H9 (cell line): ENCODE measurements around the gene USP53. TPM values are rescaled to one million over a fixed set of nuclear protein-coding genes. Genes with fewer than 3 reads are reported as not detected.
A peak's percentile ranks its signal among the peaks of the same experiment; 100 is the strongest.

Source experiments
- DNase-seq: peaks from one replicate; pipeline ENCODE4 v3.0.0-alpha.2; 2017
- H2AFZ ChIP-seq: one replicate; pipeline ENCODE4 v1.6.1; 2013; ENCODE audit warnings: mild to moderate bottlenecking, low read length, control low read depth, moderate library complexity
- H2AK5ac ChIP-seq: 2 replicates; pipeline ENCODE4 v1.6.1; 2013; ENCODE audit warnings: low read length, control low read depth, mixed read lengths; ENCODE audit not compliant: insufficient read length
- H2BK120ac ChIP-seq: one replicate; pipeline ENCODE4 v1.6.1; 2013; ENCODE audit warnings: low read depth, mild to moderate bottlenecking, low read length, control low read depth, inconsistent platforms; ENCODE audit not compliant: poor library complexity, severe bottlenecking
- H2BK12ac ChIP-seq: 2 replicates; pipeline ENCODE4 v1.6.1; 2013; ENCODE audit warnings: low read length, control low read depth, mixed read lengths, low read depth; ENCODE audit not compliant: insufficient read length
- H2BK15ac ChIP-seq: 2 replicates; pipeline ENCODE4 v1.6.1; 2013; ENCODE audit warnings: low read depth, low read length, control low read depth
- H2BK20ac ChIP-seq: one replicate; pipeline ENCODE4 v1.6.1; 2013; ENCODE audit warnings: low read depth, mild to moderate bottlenecking, low read length, control low read depth, inconsistent platforms; ENCODE audit not compliant: poor library complexity, severe bottlenecking
- H2BK5ac ChIP-seq: 2 replicates; pipeline ENCODE4 v1.6.1; 2013; ENCODE audit warnings: low read length, control low read depth, mixed read lengths; ENCODE audit not compliant: insufficient read length
- H3K14ac ChIP-seq: 2 replicates; pipeline ENCODE4 v1.6.1; 2013; ENCODE audit warnings: low read length, control low read depth; ENCODE audit not compliant: insufficient read depth
- H3K18ac ChIP-seq: 2 replicates; pipeline ENCODE4 v1.6.1; 2013; ENCODE audit warnings: low read depth, mild to moderate bottlenecking, mixed read lengths, low read length, control low read depth; ENCODE audit not compliant: insufficient read length
- H3K23ac ChIP-seq: 2 replicates; pipeline ENCODE4 v1.6.1; 2013; ENCODE audit warnings: low read length, control low read depth, mixed read lengths, low read depth; ENCODE audit not compliant: insufficient read length
- H3K23me2 ChIP-seq: 2 replicates; pipeline ENCODE4 v1.6.1; 2013; ENCODE audit warnings: low read depth, mild to moderate bottlenecking, mixed read lengths, low read length, control low read depth; ENCODE audit not compliant: insufficient read length, poor library complexity, severe bottlenecking
- H3K27ac ChIP-seq: 2 replicates; pipeline ENCODE4 v1.5.1; 2013; ENCODE audit warnings: low read length, control low read depth, mixed read lengths, low read depth; ENCODE audit not compliant: insufficient read length
- H3K27me3 ChIP-seq: 2 replicates; pipeline ENCODE4 v1.6.1; 2013; ENCODE audit warnings: low read length, control low read depth, inconsistent platforms; ENCODE audit not compliant: insufficient read depth
- H3K4ac ChIP-seq: 2 replicates; pipeline ENCODE4 v1.6.1; 2013; ENCODE audit warnings: low read depth, mild to moderate bottlenecking, control low read depth, inconsistent platforms, low read length, moderate library complexity
- H3K4me1 ChIP-seq: 2 replicates; pipeline ENCODE4 v1.6.1; 2013; ENCODE audit warnings: low read length, control low read depth, inconsistent platforms; ENCODE audit not compliant: insufficient read depth
- H3K4me2 ChIP-seq: 2 replicates; pipeline ENCODE4 v1.6.1; 2013; ENCODE audit warnings: low read length, control low read depth, mixed read lengths; ENCODE audit not compliant: insufficient read length, insufficient read depth
- H3K56ac ChIP-seq: 2 replicates; pipeline ENCODE4 v1.6.1; 2013; ENCODE audit warnings: low read depth, mild to moderate bottlenecking, mixed read lengths, low read length, control low read depth; ENCODE audit not compliant: insufficient read length
- H3K79me1 ChIP-seq: 2 replicates; pipeline ENCODE4 v1.6.1; 2013; ENCODE audit warnings: low read depth, mild to moderate bottlenecking, moderate library complexity, low read length, control low read depth, inconsistent platforms; ENCODE audit not compliant: insufficient read depth, poor library complexity, severe bottlenecking
- H3K79me2 ChIP-seq: 2 replicates; pipeline ENCODE4 v1.6.1; 2013; ENCODE audit warnings: low read length, control low read depth, inconsistent platforms; ENCODE audit not compliant: insufficient read depth
- H3K9ac ChIP-seq: 2 replicates; pipeline ENCODE4 v1.6.1; 2013; ENCODE audit warnings: low read length, control low read depth, mixed read lengths; ENCODE audit not compliant: insufficient read length; ENCODE audit errors: extremely low read depth
- H3K9me3 ChIP-seq: one replicate; pipeline ENCODE4 v1.6.1; 2013; ENCODE audit warnings: low read depth, low read length, inconsistent platforms; ENCODE audit not compliant: control insufficient read depth
- H3T11ph ChIP-seq: one replicate; pipeline ENCODE4 v1.6.1; 2013; ENCODE audit warnings: mild to moderate bottlenecking, low read length, control low read depth, inconsistent platforms
- H4K20me1 ChIP-seq: one replicate; pipeline ENCODE4 v1.6.1; 2013; ENCODE audit not compliant: control insufficient read depth, insufficient read length, insufficient read depth
- H4K5ac ChIP-seq: 2 replicates; pipeline ENCODE4 v1.6.1; 2013; ENCODE audit warnings: low read depth, mild to moderate bottlenecking, mixed read lengths, low read length, control low read depth; ENCODE audit not compliant: insufficient read length
- H4K8ac ChIP-seq: replicated peaks from 2 replicates; pipeline ENCODE4 v1.6.1; 2013; ENCODE audit warnings: low read length, control low read depth, mixed read lengths, low read depth; ENCODE audit not compliant: insufficient read length
- H4K91ac ChIP-seq: 2 replicates; pipeline ENCODE4 v1.6.1; 2013; ENCODE audit warnings: low read depth, mild to moderate bottlenecking, moderate library complexity, mixed read lengths, low read length, control low read depth; ENCODE audit not compliant: insufficient read length
- H3K27ac Mint-ChIP-seq, 3 experiments: 2 replicates in 2 of 3; 3 replicates in 1 of 3; pipeline ENCODE4 v1.8.0; 2020 to 2021; ENCODE audit warnings: mixed read lengths in 3 of 3, mild to moderate bottlenecking in 1 of 3, moderate library complexity in 1 of 3
- H3K27me3 Mint-ChIP-seq: 2 replicates; pipeline ENCODE4 v1.8.0; 2021; ENCODE audit warnings: low read depth, mild to moderate bottlenecking, moderate library complexity, mixed read lengths
- H3K36me3 Mint-ChIP-seq, 3 experiments: 2 replicates in 2 of 3; 3 replicates in 1 of 3; pipeline ENCODE4 v1.8.0; 2020 to 2021; ENCODE audit warnings: low read depth in 3 of 3, mixed read lengths in 3 of 3; ENCODE audit not compliant: insufficient read depth in 1 of 3
- H3K4me1 Mint-ChIP-seq, 2 experiments: 2 replicates each; pipeline ENCODE4 v1.8.0; 2020; ENCODE audit warnings: mixed read lengths in 2 of 2
- H3K4me3 Mint-ChIP-seq, 2 experiments: 2 replicates in 1 of 2; 3 replicates in 1 of 2; pipeline ENCODE4 v1.8.0; 2020 to 2021; ENCODE audit warnings: mild to moderate bottlenecking in 2 of 2, mixed read lengths in 2 of 2, moderate library complexity in 1 of 2
- H3K9me3 Mint-ChIP-seq, 2 experiments: 2 replicates in 1 of 2; 3 replicates in 1 of 2; pipeline ENCODE4 v1.8.0; 2020; ENCODE audit warnings: mild to moderate bottlenecking in 2 of 2, mixed read lengths in 2 of 2, moderate library complexity in 1 of 2
- CTCF ChIP-seq: fragments of 200-600 bp; sonication (generic); conservative IDR thresholded peaks from 3 replicates; pipeline ENCODE4 v1.8.0; 2021; ENCODE audit warnings: antibody characterized with exemption, mild to moderate bottlenecking
- WGBS: extraction: QIAGEN DNeasy Blood & Tissue Kit; methylation state at CpG from one replicate; pipeline ENCODE4 v1.1.7; 2013; ENCODE audit warnings: missing lambda C conversion rate, low lambda C conversion rate, mixed read lengths; ENCODE audit not compliant: insufficient read length; ENCODE audit errors: extremely low coverage; 5-methylcytosine and 5-hydroxymethylcytosine counted together
- total RNA-seq: library from RNA; stranded (reverse); gene quantifications from 2 replicates; pipeline ENCODE4 v1.2.1, GENCODE V29; 2021

The USP53 gene
- total RNA-seq, 1 experiment from 2014 or later = 18.4 TPM

- no peak overlapping the region for H2AK5ac ChIP-seq
- Mint-ChIP-seq H3K4me3 (peak overlapping the region; percentile 93 to 97), H3K27me3 (0 out of 2 replicates have a peak, but pooled peaks cover 3% of the 10 kb centered on the region), H3K27ac (peak overlapping the region; percentile 90 to 98 (median 98)), H3K4me1 (peaks cover 25 to 28% of the 10 kb centered on the region in 2 experiments), H3K36me3 (peaks cover 17 to 32% (median 30%) of the 10 kb centered on the region in 3 experiments; a peak in 6 of 7 replicates), H3K9me3 (peaks cover 0 to 6% of the 10 kb centered on the region in 2 experiments; a peak in 2 of 5 replicates)
- no peak overlapping the region for H4K5ac ChIP-seq
- TF ChIP-seq CTCF = no peak
- H3K9me3 ChIP-seq = no peaks in the 10 kb centered on the region
- H3K9ac ChIP-seq = peak overlapping the region; percentile 93
- no peak overlapping the region for H2BK15ac ChIP-seq
- no peak overlapping the region for H2BK20ac ChIP-seq
- no peak overlapping the region for H3K14ac ChIP-seq
- H3K56ac ChIP-seq = no peak overlapping the region
- H3K18ac ChIP-seq = no peak overlapping the region
- no peak overlapping the region for H2BK5ac ChIP-seq
- H4K8ac ChIP-seq = no peak overlapping the region
- H3K4me1 ChIP-seq = peaks cover 3% of the 10 kb centered on the region; the same call in 1 of the 2 replicates
- H3K4ac ChIP-seq = no peak overlapping the region
- H2BK12ac ChIP-seq = no peak overlapping the region
- H3K79me2 ChIP-seq = peaks cover 2% of the 10 kb centered on the region; the same call in 1 of the 2 replicates
- H2AFZ ChIP-seq = no peak overlapping the region
- no peaks in the 10 kb centered on the region for H3K79me1 ChIP-seq
- peak overlapping the region; percentile 96 for H3K4me2 ChIP-seq
- H3K27me3 ChIP-seq = no peaks in the 10 kb centered on the region
- H3K23ac ChIP-seq = no peak overlapping the region
- no peaks in the 10 kb centered on the region for H4K20me1 ChIP-seq
- no peak overlapping the region for H4K91ac ChIP-seq
- H3T11ph ChIP-seq = no peak overlapping the region
- no peak for DNase-seq
- H3K27ac ChIP-seq = no peak overlapping the region
- no CpG with 5 or more reads among the region's 9 CpGs for WGBS
- peaks cover 11% of the 10 kb centered on the region for H3K23me2 ChIP-seq
- H2BK120ac ChIP-seq = no peak overlapping the region
These were observed 87.2 kb downstream of the USP53 start for GRCh38 chr4:119299741-119300100.
